H1 (cell line): ENCODE data around the gene PPARGC1A. TPM values are rescaled to one million over a fixed set of nuclear protein-coding genes. Genes with fewer than 3 reads are reported as not detected.

Source experiments
- CTCF ChIA-PET: fragments of 300-600 bp; sonication (Branson Sonifier 250); formaldehyde crosslinking; loops from one replicate; lab custom pipeline; 2021; ENCODE audit not compliant: partially characterized antibody; lab: Charles Lee
- POLR2A ChIA-PET: fragments of 300-600 bp; sonication (Branson Sonifier 250); formaldehyde crosslinking; loops from one replicate; lab custom pipeline; 2021; ENCODE audit warnings: inconsistent platforms; ENCODE audit not compliant: partially characterized antibody; lab: Charles Lee
- DNase-seq, 2 experiments: peaks; one replicate each; pipeline versions ENCODE4 v3.0.0 to v3.0.0-alpha.2; 2010 to 2022; ENCODE audit warnings: low spot score in 2 of 2, low read depth in 1 of 2, mixed read lengths in 1 of 2
- FAIRE-seq: peaks from 2 replicates; lab custom pipeline; 2011; peaks lifted over from hg19 to GRCh38; lab: Jason Lieb, UNC
- H2AFZ ChIP-seq: 2 replicates; pipeline ENCODE4 v1.8.1; 2012; ENCODE audit warnings: low read length, inconsistent platforms
- H2AK5ac ChIP-seq: 2 replicates; pipeline ENCODE4 v1.6.1; 2013; ENCODE audit warnings: low read depth, low read length
- H2BK120ac ChIP-seq: replicated peaks from 2 replicates; pipeline ENCODE3; 2013; ENCODE audit warnings: low read depth, low read length, inconsistent platforms
- H2BK12ac ChIP-seq: 2 replicates; pipeline ENCODE4 v1.6.1; 2013; ENCODE audit warnings: low read depth, low read length
- H2BK15ac ChIP-seq: 2 replicates; pipeline ENCODE4 v1.6.1; 2013; ENCODE audit warnings: low read length
- H2BK20ac ChIP-seq: 2 replicates; pipeline ENCODE4 v1.6.1; 2013; ENCODE audit warnings: low read length
- H2BK5ac ChIP-seq: 2 replicates; pipeline ENCODE4 v1.6.1; 2013; ENCODE audit warnings: low read depth, low read length
- H3K14ac ChIP-seq: 2 replicates; pipeline ENCODE4 v1.6.1; 2013; ENCODE audit warnings: inconsistent platforms; ENCODE audit not compliant: insufficient read length
- H3K18ac ChIP-seq: 2 replicates; pipeline ENCODE4 v1.6.1; 2013; ENCODE audit warnings: low read length; ENCODE audit errors: extremely low read depth
- H3K23ac ChIP-seq: 2 replicates; pipeline ENCODE4 v1.6.1; 2013; ENCODE audit warnings: inconsistent platforms; ENCODE audit not compliant: insufficient read length
- H3K23me2 ChIP-seq: 2 replicates; pipeline ENCODE4 v1.6.1; 2013; ENCODE audit warnings: low read depth, low read length
- H3K27ac ChIP-seq: 2 replicates; pipeline ENCODE4 v1.6.1; 2011; ENCODE audit warnings: low read depth, low read length, inconsistent platforms
- H3K27me3 ChIP-seq, 4 experiments: replicated peaks in 1 of 4; 1 replicate in 1 of 4; 2 replicates in 3 of 4; pipeline versions ENCODE4 v1.6.1 to v1.8.1; 2011 to 2013; ENCODE audit warnings: low read length in 3 of 4, mild to moderate bottlenecking in 3 of 4, inconsistent platforms in 2 of 4, mixed read lengths in 2 of 4, moderate library complexity in 1 of 4; ENCODE audit not compliant: control insufficient read depth in 3 of 4, insufficient read depth in 3 of 4; ENCODE audit errors: extremely low read depth in 1 of 4
- H3K36me3 ChIP-seq, 4 experiments: 2 replicates each; pipeline versions ENCODE4 v1.6.1 to v1.8.1; 2011 to 2013; ENCODE audit warnings: mild to moderate bottlenecking in 4 of 4, low read length in 3 of 4, moderate library complexity in 2 of 4, control low read depth in 1 of 4, inconsistent platforms in 1 of 4; ENCODE audit not compliant: insufficient read depth in 4 of 4, control insufficient read depth in 2 of 4
- H3K4ac ChIP-seq: replicated peaks from 2 replicates; pipeline ENCODE3; 2013; ENCODE audit warnings: low read length, low read depth, mixed read lengths, inconsistent platforms; ENCODE audit not compliant: insufficient read length
- H3K4me1 ChIP-seq, 4 experiments: replicated peaks in 1 of 4; 1 replicate in 1 of 4; 2 replicates in 3 of 4; pipeline versions ENCODE4 v1.6.1 to v1.8.1; 2011 to 2013; ENCODE audit warnings: low read length in 3 of 4, inconsistent platforms in 2 of 4, mixed read lengths in 1 of 4; ENCODE audit not compliant: insufficient read depth in 4 of 4, control insufficient read depth in 3 of 4
- H3K4me2 ChIP-seq, 2 experiments: 2 replicates each; pipeline versions ENCODE4 v1.6.1 to v1.8.1; 2011 to 2013; ENCODE audit warnings: low read depth in 2 of 2, low read length in 2 of 2, control low read depth in 1 of 2, inconsistent platforms in 1 of 2, mild to moderate bottlenecking in 1 of 2; ENCODE audit not compliant: insufficient read depth in 1 of 2
- H3K4me3 ChIP-seq, 4 experiments: fragments of 200-600, 300-600 bp in 1 of 4; sonication (generic), shearing (Covaris generic), sonication (Bioruptor Twin) in 1 of 4; 2 replicates each; pipeline versions ENCODE4 v1.5.1 to v1.8.1; 2011 to 2016; ENCODE audit warnings: low read length in 4 of 4, low read depth in 3 of 4, control low read depth in 2 of 4, inconsistent platforms in 2 of 4, mild to moderate bottlenecking in 2 of 4, mixed read lengths in 1 of 4, moderate library complexity in 1 of 4; ENCODE audit not compliant: insufficient read depth in 2 of 4; ENCODE audit errors: extremely low read depth in 1 of 4
- H3K56ac ChIP-seq: replicated peaks from 2 replicates; pipeline ENCODE3; 2013; ENCODE audit warnings: low read depth, mild to moderate bottlenecking, mixed read lengths, low read length, inconsistent platforms; ENCODE audit not compliant: insufficient read length
- H3K79me1 ChIP-seq: 2 replicates; pipeline ENCODE4 v1.6.1; 2013; ENCODE audit warnings: low read depth, low read length, control low read depth
- H3K79me2 ChIP-seq, 2 experiments: 2 replicates each; pipeline versions ENCODE4 v1.6.1 to v1.8.1; 2012 to 2013; ENCODE audit warnings: low read length in 2 of 2, mild to moderate bottlenecking in 2 of 2, inconsistent platforms in 1 of 2; ENCODE audit not compliant: insufficient read depth in 2 of 2, control insufficient read depth in 1 of 2
- H3K9ac ChIP-seq, 4 experiments: replicated peaks in 1 of 4; 1 replicate in 1 of 4; 2 replicates in 3 of 4; pipeline versions ENCODE4 v1.6.1 to v1.8.1; 2011 to 2013; ENCODE audit warnings: low read depth in 3 of 4, low read length in 3 of 4, control low read depth in 2 of 4, mild to moderate bottlenecking in 2 of 4, moderate library complexity in 2 of 4, inconsistent platforms in 1 of 4; ENCODE audit errors: extremely low read depth in 1 of 4
- H3K9me3 ChIP-seq, 2 experiments: 2 replicates each; pipeline versions ENCODE4 v1.6.1 to v1.8.1; 2012 to 2013; ENCODE audit warnings: mild to moderate bottlenecking in 2 of 2, moderate library complexity in 2 of 2, control low read depth in 1 of 2, inconsistent platforms in 1 of 2, low read depth in 1 of 2, low read length in 1 of 2, mixed read lengths in 1 of 2; ENCODE audit not compliant: insufficient read depth in 2 of 2
- H4K20me1 ChIP-seq, 2 experiments: replicated peaks in 1 of 2; 2 replicates each; pipeline versions ENCODE3 to v1.8.1; 2011 to 2013; ENCODE audit warnings: inconsistent platforms in 2 of 2, low read length in 2 of 2, mild to moderate bottlenecking in 1 of 2; ENCODE audit not compliant: insufficient read depth in 2 of 2, control insufficient read depth in 1 of 2
- H4K5ac ChIP-seq: 2 replicates; pipeline ENCODE4 v1.6.1; 2013; ENCODE audit warnings: low read length, low read depth, mixed read lengths, inconsistent platforms; ENCODE audit not compliant: insufficient read length
- H4K8ac ChIP-seq: 2 replicates; pipeline ENCODE4 v1.8.0; 2013; ENCODE audit warnings: mild to moderate bottlenecking, moderate library complexity, low read length, inconsistent platforms; ENCODE audit not compliant: insufficient read depth; ENCODE audit errors: extremely low read depth
- H4K91ac ChIP-seq: replicated peaks from 2 replicates; pipeline ENCODE3; 2013; ENCODE audit warnings: low read length, mixed read lengths, inconsistent platforms; ENCODE audit not compliant: insufficient read length
- CBX8 ChIP-seq: fragments of 300-800, 300-1000 bp; sonication (generic); IDR thresholded peaks from 2 replicates; pipeline ENCODE4 v1.7.1; 2016; ENCODE audit warnings: low read depth, low read length, borderline replicate concordance
- GABPA ChIP-seq: IDR thresholded peaks from 2 replicates; pipeline ENCODE4 v1.6.1; 2011; ENCODE audit warnings: mild to moderate bottlenecking, low read length, moderate library complexity, borderline replicate concordance; ENCODE audit not compliant: insufficient read depth
- JUND ChIP-seq: IDR thresholded peaks from 2 replicates; pipeline ENCODE4 v1.6.1; 2011; ENCODE audit warnings: mild to moderate bottlenecking, improper control_type of control experiment, low read length
- POU5F1 ChIP-seq: IDR thresholded peaks from 2 replicates; pipeline ENCODE4 v1.6.1; 2011; ENCODE audit warnings: low read depth, mild to moderate bottlenecking, low read length, moderate library complexity
- RXRA ChIP-seq: IDR thresholded peaks from 2 replicates; pipeline ENCODE4 v1.6.1; 2011; ENCODE audit warnings: low read depth, mild to moderate bottlenecking, low read length, moderate library complexity; ENCODE audit not compliant: insufficient read depth
- SRF ChIP-seq: IDR thresholded peaks from 2 replicates; pipeline ENCODE4 v1.6.1; 2011; ENCODE audit warnings: mild to moderate bottlenecking, low read depth, low read length, moderate library complexity
- TAF7 ChIP-seq: optimal IDR thresholded peaks from 2 replicates; pipeline ENCODE3; 2011; ENCODE audit warnings: low read depth, mild to moderate bottlenecking, inconsistent platforms, low read length, moderate library complexity, borderline replicate concordance
- TBP ChIP-seq: IDR thresholded peaks from 2 replicates; pipeline ENCODE4 v1.6.1; 2011; ENCODE audit warnings: low read depth, low read length, improper control_type of control experiment
- TEAD4 ChIP-seq: IDR thresholded peaks from 2 replicates; pipeline ENCODE4 v1.6.1; 2012; ENCODE audit warnings: low read depth, low read length, inconsistent platforms, mixed read lengths
- WGBS, 2 experiments: shearing (Covaris generic) in 1 of 2; methylation state at CpG; one replicate each; pipeline versions ENCODE4 v1.1.6 to v1.1.7; 2013 to 2015; ENCODE audit warnings: low lambda C conversion rate in 2 of 2, mixed read lengths in 2 of 2, inconsistent platforms in 1 of 2, low coverage in 1 of 2, missing lambda C conversion rate in 1 of 2; ENCODE audit not compliant: insufficient replicate concordance in 2 of 2, insufficient coverage in 1 of 2, insufficient read length in 1 of 2; ENCODE audit errors: extremely low coverage in 1 of 2, missing lambda C conversion rate in 1 of 2; 5-methylcytosine and 5-hydroxymethylcytosine counted together
- polyA plus RNA-seq, 7 experiments: library from polyadenylated mRNA; depleted of rRNA in 3 of 7; stranded (reverse) in 5 of 7; unstranded in 2 of 7; fragments of >200 nt in 5 of 7; fragments of 200-250 nt in 2 of 7; gene quantifications; 1 replicate in 5 of 7; 2 replicates in 1 of 7; 4 replicates in 1 of 7; pipeline versions ENCODE4 v1.2.1 to v1.2.3, GENCODE V29; 2011 to 2013; ENCODE audit warnings: missing spikeins in 2 of 7, mixed read lengths in 2 of 7
- total RNA-seq: library from RNA; stranded (reverse); fragmentation: NEBNext Ultra II Directional; extraction: Animal tissue kit (Norgen Biotek cat#: 25700); gene quantifications from 2 replicates; pipeline ENCODE4 v1.2.1, GENCODE V29; 2021
- TF ChIP-seq, protein P1 (sequence below): IDR thresholded peaks from 2 replicates; pipeline ENCODE4 v1.6.1; 2011; ENCODE audit warnings: low read length, improper control_type of control experiment

The PPARGC1A gene
- total and polyA plus RNA-seq, 2 of the 8 experiments (the other 6 are each of a cell fraction or from before 2014, with no cell fraction given), result 0.54 to 1.4 TPM

GRCh38 chr4:23762551-23762950, 127.3 kb downstream of the PPARGC1A start:
- no peaks in the 10 kb centered on the region for H3K79me1 ChIP-seq
- 91% methylated on average over 2 of the region's 2 CpGs; no CpG with 5 or more reads in 1 of the 2 experiments for WGBS, 2 experiments
- H3K23ac ChIP-seq, result no peak overlapping the region
- no peak overlapping the region for H4K91ac ChIP-seq
- no peaks in the 10 kb centered on the region for H3K23me2 ChIP-seq
- H3K27me3 ChIP-seq, result no peaks in the 10 kb centered on the region
- no peak overlapping the region for H2AK5ac ChIP-seq
- H3K27ac ChIP-seq, result no peak overlapping the region
- no peak overlapping the region for H3K56ac ChIP-seq
- H2AFZ ChIP-seq, result no peak overlapping the region
- H3K4me3 ChIP-seq, result no peak overlapping the region
- CTCF ChIA-PET, result no interaction called here
- H3K14ac ChIP-seq, result no peak overlapping the region
- no peak for TF ChIP-seq SRF
- TF ChIP-seq POU5F1, result no peak
- no peak for TF ChIP-seq RXRA
- no peak for TF ChIP-seq JUND
- TF ChIP-seq, protein P1, sequence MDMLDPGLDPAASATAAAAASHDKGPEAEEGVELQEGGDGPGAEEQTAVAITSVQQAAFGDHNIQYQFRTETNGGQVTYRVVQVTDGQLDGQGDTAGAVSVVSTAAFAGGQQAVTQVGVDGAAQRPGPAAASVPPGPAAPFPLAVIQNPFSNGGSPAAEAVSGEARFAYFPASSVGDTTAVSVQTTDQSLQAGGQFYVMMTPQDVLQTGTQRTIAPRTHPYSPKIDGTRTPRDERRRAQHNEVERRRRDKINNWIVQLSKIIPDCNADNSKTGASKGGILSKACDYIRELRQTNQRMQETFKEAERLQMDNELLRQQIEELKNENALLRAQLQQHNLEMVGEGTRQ, result no peak
- TF ChIP-seq TEAD4, result no peak
- TF ChIP-seq TAF7, result no peak
- TF ChIP-seq GABPA, result no peak
- no peak for TF ChIP-seq CBX8
- no peak for TF ChIP-seq TBP
- H3K4ac ChIP-seq, result no peak overlapping the region
- POLR2A ChIA-PET, result no interaction called here
- H2BK120ac ChIP-seq, result no peak overlapping the region
- H4K20me1 ChIP-seq, result no peaks in the 10 kb centered on the region
- FAIRE-seq, result no peak
- no peak overlapping the region for H2BK5ac ChIP-seq
- DNase-seq, result no peak
- H2BK20ac ChIP-seq, result no peak overlapping the region
- no peak overlapping the region for H3K4me2 ChIP-seq
- H3K36me3 ChIP-seq, result no peaks in the 10 kb centered on the region
- no peak overlapping the region for H2BK15ac ChIP-seq
- no peak overlapping the region for H2BK12ac ChIP-seq
- no peaks in the 10 kb centered on the region for H3K4me1 ChIP-seq
- no peak overlapping the region for H4K5ac ChIP-seq
- H3K79me2 ChIP-seq, result no peaks in the 10 kb centered on the region
- H3K9me3 ChIP-seq, result 0 out of 4 replicates have a peak, but pooled peaks cover 0 to 2% of the 10 kb centered on the region in 2 experiments
- H3K9ac ChIP-seq, result no peak overlapping the region
- H4K8ac ChIP-seq, result no peak overlapping the region
- H3K18ac ChIP-seq, result no peak overlapping the region
